ENCODE measurements around the gene MUCL3. TPM values are rescaled to one million over a fixed set of nuclear protein-coding genes. Genes with fewer than 3 reads are reported as not detected.

Gene MUCL3
- polyA plus RNA-seq, 1 of the 3 experiments (the other 2 are of a cell fraction): not detected

GRCh38 chr6:30896541-30896940 is 44.2 kb upstream of the MUCL3 start:
- Histone ChIP-seq H3K9me2 (no peaks in the 10 kb centered on the region), H4K20me1 (ENCODE audit: insufficient read depth) (no peaks in the 10 kb centered on the region), H3K27ac (ENCODE audit: low read depth in 2 of 2, low read length in 1 of 2) (no peak overlapping the region), H2AFZ (ENCODE audit: low read depth) (no peak overlapping the region), H3K79me2 (ENCODE audit: insufficient read depth) (no peaks in the 10 kb centered on the region), H3K4me2 (no peak overlapping the region), H3K4me3 (ENCODE audit: low read depth in 2 of 2, low read length in 1 of 2) (no peak overlapping the region), H3K9me3 (no peaks in the 10 kb centered on the region), H3K27me3 (ENCODE audit: insufficient read depth) (no peaks in the 10 kb centered on the region), H3K9ac (no peak overlapping the region), H3F3A (replicated peaks; ENCODE audit: insufficient read depth) (no peaks in the 10 kb centered on the region), H3K4me1 (ENCODE audit: control insufficient read depth in 1 of 2, insufficient read depth in 2 of 2, low read depth in 1 of 2, low read length in 1 of 2) (no peaks in the 10 kb centered on the region), H3K36me3 (replicated peaks in 1 of 2; ENCODE audit: control insufficient read depth in 1 of 2, insufficient read depth in 2 of 2, low read length in 1 of 2) (peaks cover 16 to 66% of the 10 kb centered on the region in 2 experiments)
- peak; percentile 9 for DNase-seq
- POLR2A ChIA-PET: interaction anchor here (1.4 kb wide), 1 partner anchor 12 kb away, joined by 3 read pairs; the partner anchor contains the start of gene GTF2H4
- TF ChIP-seq, protein P1, sequence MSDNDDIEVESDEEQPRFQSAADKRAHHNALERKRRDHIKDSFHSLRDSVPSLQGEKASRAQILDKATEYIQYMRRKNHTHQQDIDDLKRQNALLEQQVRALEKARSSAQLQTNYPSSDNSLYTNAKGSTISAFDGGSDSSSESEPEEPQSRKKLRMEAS (IDR thresholded peaks at IDR 0.05; ENCODE audit: low read depth): no peak
- TF ChIP-seq FOXM1 (IDR thresholded peaks at IDR 0.05; ENCODE audit: low read depth) (no peak), RCOR1 (IDR thresholded peaks at IDR 0.05; ENCODE audit: low read length) (no peak), MXI1 (IDR thresholded peaks at IDR 0.05; ENCODE audit: low read depth, low read length) (no peak), RFX5 (IDR thresholded peaks at IDR 0.05; ENCODE audit: low read length) (no peak)
- CTCF ChIA-PET: interaction anchor here (0.6 to 0.9 kb wide), 2 partner anchors 10 to 56 kb away, joined by 3 read pairs; no protein-coding TSS in a partner anchor
- 80% methylated on average over 3 of the region's 13 CpGs for WGBS (ENCODE audit: low lambda C conversion rate)

GRCh38 chr6:30897882-30898281 is 42.9 kb upstream of the MUCL3 start:
- TF ChIP-seq GATA2 (CRISPR knock-in tag; IDR thresholded peaks at IDR 0.05) (no peak), EZH2phosphoT487 (IDR thresholded peaks at IDR 0.05; ENCODE audit: borderline replicate concordance, low read depth) (no peak), MXI1 (IDR thresholded peaks at IDR 0.05; ENCODE audit: low read depth, low read length) (no peak), FOXJ3 (CRISPR knock-in tag; IDR thresholded peaks at IDR 0.05) (no peak), JUND (IDR thresholded peaks at IDR 0.05) (no peak), SMC3 (IDR thresholded peaks at IDR 0.05; ENCODE audit: low read depth, low read length) (no peak), POLR2AphosphoS5 (IDR thresholded peaks at IDR 0.05; ENCODE audit: low read depth, low read length) (no peak), RAD21 (IDR thresholded peaks at IDR 0.05; ENCODE audit: low read length) (no peak), NFIC (IDR thresholded peaks at IDR 0.05; ENCODE audit: borderline replicate concordance) (no peak), RXRA (IDR thresholded peaks at IDR 0.05; ENCODE audit: borderline replicate concordance, low read depth) (no peak), TEAD4 (IDR thresholded peaks at IDR 0.05; ENCODE audit: borderline replicate concordance, insufficient read depth) (no peak), FOXM1 (IDR thresholded peaks at IDR 0.05; ENCODE audit: low read depth) (no peak), SIN3A (IDR thresholded peaks at IDR 0.05; ENCODE audit: borderline replicate concordance, low read depth, low read length) (no peak), YY1 (IDR thresholded peaks at IDR 0.05; ENCODE audit: low read depth) (no peak)
- TF ChIP-seq, protein P2, sequence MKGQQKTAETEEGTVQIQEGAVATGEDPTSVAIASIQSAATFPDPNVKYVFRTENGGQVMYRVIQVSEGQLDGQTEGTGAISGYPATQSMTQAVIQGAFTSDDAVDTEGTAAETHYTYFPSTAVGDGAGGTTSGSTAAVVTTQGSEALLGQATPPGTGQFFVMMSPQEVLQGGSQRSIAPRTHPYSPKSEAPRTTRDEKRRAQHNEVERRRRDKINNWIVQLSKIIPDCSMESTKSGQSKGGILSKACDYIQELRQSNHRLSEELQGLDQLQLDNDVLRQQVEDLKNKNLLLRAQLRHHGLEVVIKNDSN (IDR thresholded peaks at IDR 0.05; ENCODE audit: borderline replicate concordance, low read depth): no peak
- no peaks in the 10 kb centered on the region for H4K20me1 ChIP-seq (ENCODE audit: insufficient read depth)
- CTCF ChIA-PET: no interaction called here
- H3F3A ChIP-seq (replicated peaks; ENCODE audit: insufficient read depth): peaks cover under 1% of the 10 kb centered on the region
- H3K9me2 ChIP-seq: no peaks in the 10 kb centered on the region
- peak; percentile 10 for DNase-seq
- POLR2A ChIA-PET: no interaction called here
- H3K4me1 ChIP-seq (ENCODE audit: control insufficient read depth in 1 of 2, insufficient read depth in 2 of 2, low read depth in 1 of 2, low read length in 1 of 2): no peaks in the 10 kb centered on the region
- no peak overlapping the region for H3K9ac ChIP-seq
- H3K4me3 ChIP-seq (ENCODE audit: low read depth in 2 of 2, low read length in 1 of 2): no peak overlapping the region
- WGBS (ENCODE audit: low lambda C conversion rate): 79% methylated on average over 4 of the region's 16 CpGs
- H3K4me2 ChIP-seq: no peak overlapping the region
- H3K9me3 ChIP-seq: no peaks in the 10 kb centered on the region
- H3K36me3 ChIP-seq (replicated peaks in 1 of 2; ENCODE audit: control insufficient read depth in 1 of 2, insufficient read depth in 2 of 2, low read length in 1 of 2): peaks cover 9 to 55% of the 10 kb centered on the region in 2 experiments
- no peak overlapping the region for H3K27ac ChIP-seq (ENCODE audit: low read depth in 2 of 2, low read length in 1 of 2)
- H2AFZ ChIP-seq (ENCODE audit: low read depth): no peak overlapping the region
- H3K79me2 ChIP-seq (ENCODE audit: insufficient read depth): no peaks in the 10 kb centered on the region
- no peaks in the 10 kb centered on the region for H3K27me3 ChIP-seq (ENCODE audit: insufficient read depth)
